ENCODE results near the gene SRGAP3.

SRGAP3 gene

DNA sequence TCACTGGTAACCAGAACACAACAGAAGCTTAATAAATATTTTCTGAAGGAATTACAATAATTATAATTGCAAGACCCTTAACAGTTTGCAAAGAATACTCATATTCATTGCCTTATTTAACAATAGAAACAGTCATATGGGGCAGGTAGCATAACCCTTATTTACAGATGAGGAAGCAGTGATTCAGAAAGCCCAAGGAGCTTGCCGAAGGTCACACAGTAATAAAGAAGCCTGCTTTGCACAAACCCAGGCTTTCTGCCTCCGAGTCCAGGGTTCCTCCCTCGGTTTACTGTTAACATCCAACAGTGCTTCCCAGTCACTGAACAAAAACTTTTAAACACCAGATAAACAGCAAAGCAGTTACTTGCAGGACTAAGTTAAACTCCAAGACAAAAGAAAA, 35.3 kb downstream of the SRGAP3 start:
- H3K36me3 ChIP-seq (ENCODE audit: low read depth): no peaks in the 10 kb centered on the region
- H3K27me3 ChIP-seq (ENCODE audit: insufficient read depth, poor library complexity, severe bottlenecking): no peaks in the 10 kb centered on the region
- H3K4me3 ChIP-seq (ENCODE audit: severe bottlenecking): no peak overlapping the region
- H3K9me3 ChIP-seq (ENCODE audit: severe bottlenecking): no peaks in the 10 kb centered on the region
- DNase-seq (ENCODE audit: low spot score): no peak
- no peak for ATAC-seq (ENCODE audit: low read depth)
- peak overlapping the region; percentile 44 for H3K27ac ChIP-seq (ENCODE audit: poor library complexity, severe bottlenecking)
- H3K4me1 ChIP-seq (ENCODE audit: insufficient read depth, poor library complexity, severe bottlenecking): peaks cover 14% of the 10 kb centered on the region
- TF ChIP-seq CTCF (IDR thresholded peaks at IDR 0.05; ENCODE audit: poor library complexity, severe bottlenecking): no peak

DNA sequence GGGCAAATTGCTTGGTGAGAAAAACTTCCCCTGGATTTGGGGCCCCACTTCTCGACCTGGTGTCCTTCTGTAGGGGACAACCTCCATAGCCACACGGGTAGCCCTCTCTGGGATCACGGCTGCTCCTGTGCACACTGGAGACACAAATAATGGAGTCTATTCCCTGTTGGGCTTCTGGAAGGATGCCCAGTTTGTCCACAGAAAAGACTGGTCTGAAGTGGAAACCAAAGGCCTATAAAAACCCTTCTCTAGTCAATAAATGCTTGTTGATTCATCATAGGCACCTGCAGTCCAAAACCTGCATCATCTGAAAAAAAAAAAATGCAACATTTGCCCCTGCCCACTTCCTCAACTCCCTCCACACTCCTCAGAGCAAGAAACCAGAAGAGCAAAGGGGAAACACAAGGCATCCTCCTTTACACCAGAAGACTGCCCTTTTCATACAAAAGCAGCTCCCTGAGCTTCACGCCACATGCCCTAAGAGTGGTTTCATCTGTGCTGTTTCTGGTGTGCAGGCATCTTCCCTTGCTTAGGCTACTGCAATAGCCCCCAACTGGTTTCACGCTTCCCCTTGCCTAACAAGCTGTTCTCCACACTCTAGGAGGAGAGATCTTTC, 36.3 kb downstream of the SRGAP3 start:
- peaks cover 14% of the 10 kb centered on the region for H3K4me1 ChIP-seq (ENCODE audit: insufficient read depth, poor library complexity, severe bottlenecking)
- no peak overlapping the region for H3K4me3 ChIP-seq (ENCODE audit: severe bottlenecking)
- H3K36me3 ChIP-seq (ENCODE audit: low read depth): no peaks in the 10 kb centered on the region
- no peak for DNase-seq (ENCODE audit: low spot score)
- H3K27ac ChIP-seq (ENCODE audit: poor library complexity, severe bottlenecking): no peak overlapping the region
- H3K27me3 ChIP-seq (ENCODE audit: insufficient read depth, poor library complexity, severe bottlenecking): no peaks in the 10 kb centered on the region
- ATAC-seq (ENCODE audit: low read depth): no peak
- H3K9me3 ChIP-seq (ENCODE audit: severe bottlenecking): no peaks in the 10 kb centered on the region
- TF ChIP-seq CTCF (IDR thresholded peaks at IDR 0.05; ENCODE audit: poor library complexity, severe bottlenecking): no peak

DNA sequence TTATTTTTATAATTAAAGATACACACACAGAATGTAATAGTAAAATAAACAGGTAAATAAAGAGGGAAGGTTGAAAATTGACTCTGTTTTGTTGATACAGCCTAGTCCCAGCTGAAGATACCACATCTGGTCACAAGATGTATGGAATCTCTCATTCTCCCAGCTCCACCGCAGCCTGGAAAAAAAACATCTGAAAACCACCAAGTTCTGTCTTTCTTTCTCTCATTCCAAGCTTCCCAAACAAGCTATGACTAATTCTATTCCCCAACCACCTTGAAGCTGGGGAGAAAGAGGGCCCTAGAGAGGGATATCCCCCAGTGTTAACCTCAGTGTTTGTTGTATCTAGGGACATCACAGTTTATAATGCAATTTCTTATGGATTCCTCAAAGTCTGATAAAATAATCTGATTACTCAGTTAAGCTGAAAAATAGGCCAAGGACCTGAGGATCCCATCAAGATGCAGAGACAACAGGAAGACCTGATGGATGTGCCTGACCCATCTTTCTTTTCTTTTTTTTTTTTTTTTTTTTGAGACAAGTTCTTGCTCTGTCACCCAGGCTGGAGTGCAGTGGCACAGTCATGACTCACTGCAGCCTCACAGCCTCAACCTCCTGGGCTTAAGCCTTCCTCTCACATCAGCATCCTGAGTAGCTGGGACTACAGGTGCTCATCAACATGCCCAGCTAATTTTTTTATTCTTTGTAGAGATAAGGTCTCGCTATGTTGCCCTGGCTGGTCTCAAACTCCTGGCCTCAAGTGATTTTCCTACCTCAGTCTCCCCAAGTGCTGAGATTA, 38.1 kb downstream of the SRGAP3 start:
- H3K4me3 ChIP-seq (ENCODE audit: severe bottlenecking): no peak overlapping the region
- no peak for DNase-seq (ENCODE audit: low spot score)
- TF ChIP-seq CTCF (IDR thresholded peaks at IDR 0.05; ENCODE audit: poor library complexity, severe bottlenecking): no peak
- no peaks in the 10 kb centered on the region for H3K36me3 ChIP-seq (ENCODE audit: low read depth)
- no peaks in the 10 kb centered on the region for H3K27me3 ChIP-seq (ENCODE audit: insufficient read depth, poor library complexity, severe bottlenecking)
- H3K4me1 ChIP-seq (ENCODE audit: insufficient read depth, poor library complexity, severe bottlenecking): peaks cover 14% of the 10 kb centered on the region
- no peaks in the 10 kb centered on the region for H3K9me3 ChIP-seq (ENCODE audit: severe bottlenecking)
- no peak overlapping the region for H3K27ac ChIP-seq (ENCODE audit: poor library complexity, severe bottlenecking)
- ATAC-seq (ENCODE audit: low read depth): 0 out of 3 replicates have a peak, but pooled peaks have one; percentile 24

DNA sequence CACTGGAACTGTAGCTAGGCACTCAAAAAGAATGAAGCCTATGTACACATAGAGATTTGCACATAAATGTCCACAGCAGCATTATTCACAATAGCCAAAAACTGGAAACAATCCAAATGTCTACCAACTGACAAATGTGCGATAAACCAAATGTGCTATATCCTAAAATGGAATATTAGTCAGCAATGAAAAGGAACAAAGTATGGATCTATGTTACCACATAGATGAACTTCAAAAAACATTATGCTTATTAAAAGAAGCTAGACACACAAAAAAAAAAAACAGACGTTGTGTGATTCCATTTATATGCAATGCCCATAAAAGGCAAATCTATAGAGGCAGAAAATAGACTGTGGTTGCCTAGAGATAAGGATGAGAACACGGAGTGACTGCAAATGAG, 39.7 kb downstream of the SRGAP3 start:
- H3K27me3 ChIP-seq (ENCODE audit: insufficient read depth, poor library complexity, severe bottlenecking): no peaks in the 10 kb centered on the region
- no peak for TF ChIP-seq CTCF (IDR thresholded peaks at IDR 0.05; ENCODE audit: poor library complexity, severe bottlenecking)
- H3K4me1 ChIP-seq (ENCODE audit: insufficient read depth, poor library complexity, severe bottlenecking): peaks cover 8% of the 10 kb centered on the region
- H3K9me3 ChIP-seq (ENCODE audit: severe bottlenecking): no peaks in the 10 kb centered on the region
- ATAC-seq (ENCODE audit: low read depth) (no peak), DNase-seq (ENCODE audit: low spot score) (no peak)
- no peaks in the 10 kb centered on the region for H3K36me3 ChIP-seq (ENCODE audit: low read depth)
- H3K4me3 ChIP-seq (ENCODE audit: severe bottlenecking): no peak overlapping the region
- H3K27ac ChIP-seq (ENCODE audit: poor library complexity, severe bottlenecking): no peak overlapping the region
